Stimulated activated CD8-positive, alpha-beta memory T cell treated with anti-CD3 and anti-CD28 coated beads, Interleukin-7, amount 100 ng/mL, for 24 hours (primary cell): ENCODE results near the gene AHCYL2.
"Not testable (repeated sequence)": the region's sequence is repeated elsewhere in the genome, so short reads cannot be mapped to it uniquely, and the experiment has no call there.

ENCODE experiments used
- DNase-seq: peaks from one replicate; pipeline ENCODE4 v3.0.0-alpha.2; 2020; ENCODE audit warnings: low read depth

AHCYL2 gene

DNA sequence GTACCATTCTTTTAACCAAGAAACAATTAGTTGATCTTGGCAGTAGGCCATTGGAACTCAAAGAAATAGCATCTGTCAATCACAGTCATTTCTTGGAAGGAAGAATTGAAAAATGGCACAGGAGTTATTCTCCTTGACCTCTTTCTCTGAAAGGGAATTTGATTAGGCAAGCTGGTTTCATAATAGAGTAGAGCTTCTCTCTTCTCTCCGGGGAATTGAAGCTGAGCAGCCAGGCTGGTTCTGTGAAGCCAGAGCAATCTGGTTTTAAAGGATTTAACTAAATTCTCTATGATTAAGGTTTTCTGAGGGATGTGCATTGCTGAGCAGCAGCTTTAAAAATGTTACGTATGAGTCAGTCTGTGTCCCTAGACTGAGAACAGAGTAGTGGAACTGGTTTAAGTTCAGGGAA is 70.2 kb downstream of the AHCYL2 start:
- no peak for DNase-seq

DNA sequence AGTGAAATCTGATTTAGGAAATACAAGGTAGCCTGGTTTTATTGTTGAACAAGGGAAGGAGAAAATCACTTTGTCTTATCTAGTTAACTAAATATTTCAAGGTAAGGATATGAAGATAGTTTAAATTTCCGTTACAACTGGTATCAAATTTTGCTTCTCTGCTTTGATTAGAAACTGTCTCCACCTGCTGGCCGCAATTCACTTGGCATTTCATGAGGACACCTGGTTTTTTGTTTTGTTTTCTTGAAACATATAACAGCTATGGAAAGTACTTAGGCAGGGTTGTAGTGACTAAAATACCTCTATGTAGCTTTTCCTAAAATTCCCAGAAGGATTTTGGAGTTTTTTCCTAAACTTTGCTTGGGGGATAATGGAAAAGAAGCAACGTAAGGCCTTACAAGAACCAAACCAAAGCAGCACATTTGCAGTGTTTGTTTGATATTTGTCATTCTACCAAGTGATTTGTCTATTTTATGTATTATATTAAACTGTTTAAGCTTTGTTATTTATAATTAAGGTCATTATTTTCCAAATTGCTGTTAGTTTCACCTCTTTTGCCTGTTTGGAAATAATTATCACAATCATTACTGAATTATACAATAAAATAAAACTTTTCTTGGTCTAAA is 73.6 kb downstream of the AHCYL2 start:
- peak; percentile 13 for DNase-seq

DNA sequence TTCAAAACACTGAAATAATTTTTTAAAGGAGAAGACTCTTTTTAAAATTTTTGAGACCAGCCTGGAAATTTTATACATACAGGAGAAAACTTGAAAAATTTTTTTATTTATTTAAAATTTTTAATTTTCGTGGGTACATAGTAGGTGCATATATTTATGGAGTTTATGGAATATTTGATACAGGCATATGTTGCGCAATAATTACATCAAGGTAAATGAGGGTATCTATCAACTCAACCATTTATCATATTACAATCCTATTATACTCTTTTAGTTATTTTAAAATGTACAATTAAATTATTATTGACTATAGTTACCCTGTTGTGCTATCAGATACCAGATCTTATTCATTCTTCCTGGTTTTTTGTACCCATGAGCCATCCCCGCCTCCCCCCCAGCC is 75.1 kb downstream of the AHCYL2 start:
- no peak for DNase-seq

DNA sequence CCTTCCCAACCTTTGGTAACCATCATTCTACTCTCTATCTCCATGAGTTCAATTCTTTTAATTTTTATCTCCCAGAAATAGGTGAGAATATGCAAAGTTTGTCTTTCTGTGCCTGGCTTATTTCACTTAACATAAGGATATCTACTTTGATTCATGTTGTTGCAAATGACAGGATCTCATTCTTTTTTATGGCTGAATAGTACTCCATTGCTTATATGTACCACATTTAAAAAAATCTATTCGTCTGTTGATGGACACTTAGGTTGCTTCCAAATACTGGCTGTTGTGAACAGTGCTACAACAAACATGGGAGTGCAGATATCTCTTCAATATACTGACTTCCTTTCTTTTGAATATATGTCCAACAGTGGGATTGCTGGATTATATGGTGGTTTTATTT is 75.5 kb downstream of the AHCYL2 start:
- not testable (repeated sequence) for DNase-seq

DNA sequence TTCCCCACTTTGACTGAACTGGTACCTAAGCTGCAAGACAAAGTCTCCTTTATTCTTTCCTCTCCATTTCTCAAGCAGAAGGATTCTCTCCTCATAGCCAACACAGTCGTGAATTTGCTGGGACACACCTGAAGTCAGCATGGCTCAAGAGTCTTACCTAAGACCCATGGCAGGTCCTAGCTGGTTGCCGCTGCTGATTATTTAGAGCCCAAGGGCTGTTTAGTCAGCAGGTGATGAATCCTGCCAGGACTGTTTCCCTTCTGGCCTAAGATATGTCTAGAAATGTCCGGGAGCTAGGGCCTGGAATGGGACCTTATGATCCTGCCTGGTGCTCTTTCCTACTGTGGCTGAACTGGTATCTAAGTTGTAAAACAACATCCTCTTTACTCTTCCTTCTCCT is 82.8 kb downstream of the AHCYL2 start:
- no peak for DNase-seq

DNA sequence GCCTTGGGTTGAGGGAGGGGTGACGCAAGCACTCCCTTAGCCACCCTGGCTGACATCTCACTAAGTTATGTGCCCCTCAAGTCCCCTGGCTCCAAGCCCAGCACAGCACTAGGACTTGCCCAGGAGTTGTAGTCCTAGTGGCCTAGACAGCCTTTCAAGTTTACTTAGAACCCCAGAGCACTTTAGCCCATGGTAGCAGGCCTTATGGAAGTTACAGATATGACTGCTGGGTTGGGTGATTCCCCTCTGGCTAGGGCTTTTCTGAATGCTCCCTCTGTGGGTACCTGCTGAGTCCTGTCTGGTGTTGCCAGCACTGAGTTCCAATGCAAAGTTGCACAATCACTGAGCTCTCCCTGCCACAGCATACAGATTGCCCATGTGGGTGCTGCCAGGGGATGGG is 83.2 kb downstream of the AHCYL2 start:
- DNase-seq = no peak

DNA sequence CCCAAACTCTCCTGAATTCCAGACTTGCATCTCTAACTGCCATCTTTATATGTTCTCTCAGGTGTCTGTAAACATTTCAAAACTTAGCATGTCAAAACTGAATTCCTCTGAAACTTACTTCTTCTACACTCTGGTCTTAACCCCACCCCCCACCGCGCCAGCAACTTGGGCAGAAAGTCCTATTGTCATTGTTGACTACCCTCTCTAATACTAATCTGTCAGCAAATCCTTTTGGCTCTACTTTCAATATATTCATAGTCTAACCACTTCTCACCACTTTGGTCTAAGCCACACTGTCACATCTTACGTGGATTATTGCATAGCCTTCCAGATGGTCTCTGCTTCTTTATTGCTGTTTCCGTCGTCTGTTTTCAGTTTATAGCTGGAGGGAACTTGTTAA is 86.6 kb downstream of the AHCYL2 start:
- no peak for DNase-seq

DNA sequence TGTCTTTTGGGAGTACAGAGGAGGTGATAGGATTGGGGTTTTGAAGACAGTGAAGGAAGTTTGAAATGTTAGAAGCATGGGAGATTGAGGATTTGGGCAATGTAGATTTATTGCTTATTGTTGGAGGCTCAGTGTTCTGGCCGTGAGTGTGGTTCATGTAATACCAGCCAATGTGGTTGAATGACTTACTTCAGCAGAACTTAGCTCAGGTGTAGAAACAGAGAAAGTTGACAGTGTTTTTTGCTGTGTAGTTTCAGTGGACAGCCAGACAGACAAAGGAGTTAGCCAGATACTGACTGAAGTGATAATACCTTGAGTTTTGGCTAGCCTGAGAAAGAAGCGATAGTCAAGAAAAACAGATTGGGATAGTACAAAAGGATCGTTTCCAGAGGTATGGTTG is 88.5 kb downstream of the AHCYL2 start:
- no peak for DNase-seq

DNA sequence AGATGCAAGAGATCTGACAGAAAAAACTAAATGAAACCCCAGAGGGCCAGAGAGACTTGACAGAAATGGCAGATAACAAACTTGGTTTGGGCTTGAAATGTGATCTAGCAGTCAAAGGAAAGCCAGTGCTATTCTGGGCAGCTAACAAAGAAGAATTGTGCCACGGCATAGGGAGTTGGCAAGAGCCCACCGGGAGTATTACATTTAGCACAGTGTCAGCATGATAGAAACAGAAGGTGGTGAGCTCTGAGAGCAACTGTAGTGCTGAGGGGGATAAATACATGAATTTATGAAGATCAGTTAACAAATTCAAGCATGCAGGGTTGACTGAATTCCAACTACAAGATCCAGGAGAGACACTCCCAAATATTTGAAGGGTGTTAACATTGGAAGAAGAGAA is 91.1 kb downstream of the AHCYL2 start:
- DNase-seq = no peak

DNA sequence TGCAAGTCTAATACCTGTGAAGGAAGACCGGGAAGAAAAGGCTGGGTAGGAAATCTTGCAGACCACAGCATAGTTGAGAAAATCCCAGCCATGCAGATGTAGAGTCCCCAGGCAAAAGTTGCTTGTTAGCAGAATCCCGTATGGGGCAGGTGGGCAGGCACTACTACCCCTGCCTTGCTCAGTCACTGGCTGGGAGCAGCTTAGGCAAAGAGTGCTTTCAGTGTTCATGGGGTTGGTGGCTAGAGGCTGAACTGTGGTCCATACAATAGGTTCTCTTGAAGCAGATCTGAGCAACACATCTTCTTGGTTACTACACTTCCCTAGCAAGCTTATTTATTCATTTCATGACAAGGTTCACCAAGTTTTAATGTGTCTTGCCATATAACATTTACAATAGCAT is 92.6 kb downstream of the AHCYL2 start:
- no peak for DNase-seq

DNA sequence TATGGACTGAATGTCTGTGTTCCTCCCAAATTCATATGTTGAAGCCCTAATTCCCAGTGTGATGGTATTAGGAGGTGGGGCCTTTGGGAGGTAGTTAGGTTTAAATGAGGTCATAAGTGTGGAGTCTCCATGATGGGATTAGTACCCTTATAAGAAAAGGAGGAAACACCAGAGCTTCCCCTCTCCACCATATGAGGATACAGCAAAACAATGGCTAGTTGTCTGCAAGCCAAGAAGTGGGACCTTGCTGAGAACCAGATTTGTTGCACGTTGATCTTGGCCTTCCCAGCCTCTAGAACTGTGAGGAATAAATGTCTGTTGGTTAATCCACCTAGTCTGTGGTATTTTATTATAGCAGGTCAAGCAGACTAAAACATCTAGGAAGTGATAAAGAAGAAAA is 102.2 kb downstream of the AHCYL2 start:
- DNase-seq = no peak

DNA sequence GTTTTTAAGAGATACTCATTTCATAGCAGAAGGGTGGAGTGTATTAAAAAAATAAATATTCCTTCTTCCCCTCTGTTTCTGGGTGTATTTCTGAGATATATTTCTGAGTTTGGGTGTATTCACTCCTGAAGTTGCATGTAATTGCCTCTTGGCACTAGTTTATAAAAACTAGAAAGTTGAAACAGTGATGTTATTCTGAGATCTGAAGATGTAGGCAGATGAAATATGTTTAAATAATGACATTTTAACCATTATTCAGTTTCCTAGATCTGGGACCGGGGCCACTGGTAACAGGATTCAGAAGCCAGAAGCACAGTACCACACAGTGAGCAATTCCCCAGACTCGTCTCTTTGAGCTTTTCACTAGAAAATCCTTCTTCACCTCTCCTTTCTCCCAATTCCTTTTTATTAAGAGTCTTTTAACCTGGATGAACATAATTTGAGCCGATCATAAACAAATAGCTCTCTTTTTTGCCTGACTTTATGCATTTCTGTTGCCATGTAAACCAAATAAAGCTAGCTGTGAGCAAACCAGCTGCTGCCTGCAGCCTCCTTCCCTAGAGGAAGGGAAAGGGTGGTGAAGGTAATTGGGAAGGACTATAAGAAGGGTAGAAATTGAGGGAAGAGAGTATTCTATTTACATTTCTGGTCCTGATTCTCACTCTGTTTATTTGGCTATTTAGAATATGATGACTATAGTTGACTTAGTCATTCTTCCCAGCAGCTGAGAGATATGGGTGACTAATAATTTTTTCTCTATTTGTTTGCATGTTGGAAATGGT is 107.6 kb downstream of the AHCYL2 start:
- no peak for DNase-seq

DNA sequence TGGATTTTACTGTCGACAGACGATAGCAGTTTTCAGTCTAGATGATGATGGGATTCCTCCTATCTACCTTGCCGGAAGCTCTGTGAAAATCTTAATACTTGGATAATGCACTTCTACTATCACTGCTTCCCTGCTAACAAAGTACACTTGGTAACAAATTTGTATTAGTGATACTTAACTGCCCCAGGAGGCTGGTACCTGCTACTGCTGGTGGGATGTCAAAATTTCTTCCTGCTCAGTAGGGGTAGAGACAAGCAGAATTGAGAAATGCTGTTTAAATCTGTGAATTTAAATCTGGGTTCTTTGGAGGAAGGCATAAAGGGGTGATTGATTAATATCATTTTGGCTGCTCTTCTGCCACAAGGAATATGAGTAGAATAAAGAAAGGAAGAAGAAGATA is 109.6 kb downstream of the AHCYL2 start:
- no peak for DNase-seq

DNA sequence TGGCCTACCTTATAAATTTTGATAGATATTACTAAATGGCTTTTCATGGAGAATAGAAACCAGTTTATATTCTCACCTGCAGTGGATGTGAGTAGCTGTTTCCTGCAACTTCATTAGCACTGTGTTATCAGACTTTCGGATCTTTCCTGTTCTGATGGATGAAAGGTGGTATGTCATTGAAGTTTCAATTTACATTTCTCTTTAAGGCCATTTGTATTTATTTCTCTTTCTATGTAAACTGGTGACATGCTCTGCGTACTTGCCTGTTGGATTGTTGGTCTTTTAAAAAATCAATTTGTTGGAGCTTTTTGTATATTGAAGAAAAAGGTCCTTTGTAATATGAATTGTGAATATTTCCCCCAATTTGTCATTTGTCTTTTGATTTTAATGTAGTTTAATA is 113.6 kb downstream of the AHCYL2 start:
- DNase-seq = no peak

DNA sequence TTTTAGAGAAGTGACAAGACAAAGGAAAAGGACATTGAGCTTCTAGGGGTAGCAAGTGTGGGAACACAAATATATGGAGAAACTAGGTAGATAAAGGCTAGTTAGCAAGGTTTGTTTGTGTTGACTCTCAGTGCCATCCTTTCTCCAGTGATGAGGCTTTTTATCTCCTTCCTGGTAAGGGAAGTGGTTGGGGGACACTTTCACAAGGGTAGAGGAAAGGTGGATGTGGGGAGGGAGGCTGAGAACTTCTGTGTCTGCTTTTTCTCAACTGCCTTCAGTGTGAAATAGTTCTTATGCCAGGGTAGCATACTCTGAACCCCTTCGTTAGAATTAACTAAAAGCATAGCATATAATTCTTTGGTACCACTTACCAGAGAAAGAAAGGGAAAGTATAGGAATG is 116.4 kb downstream of the AHCYL2 start:
- no peak for DNase-seq

DNA sequence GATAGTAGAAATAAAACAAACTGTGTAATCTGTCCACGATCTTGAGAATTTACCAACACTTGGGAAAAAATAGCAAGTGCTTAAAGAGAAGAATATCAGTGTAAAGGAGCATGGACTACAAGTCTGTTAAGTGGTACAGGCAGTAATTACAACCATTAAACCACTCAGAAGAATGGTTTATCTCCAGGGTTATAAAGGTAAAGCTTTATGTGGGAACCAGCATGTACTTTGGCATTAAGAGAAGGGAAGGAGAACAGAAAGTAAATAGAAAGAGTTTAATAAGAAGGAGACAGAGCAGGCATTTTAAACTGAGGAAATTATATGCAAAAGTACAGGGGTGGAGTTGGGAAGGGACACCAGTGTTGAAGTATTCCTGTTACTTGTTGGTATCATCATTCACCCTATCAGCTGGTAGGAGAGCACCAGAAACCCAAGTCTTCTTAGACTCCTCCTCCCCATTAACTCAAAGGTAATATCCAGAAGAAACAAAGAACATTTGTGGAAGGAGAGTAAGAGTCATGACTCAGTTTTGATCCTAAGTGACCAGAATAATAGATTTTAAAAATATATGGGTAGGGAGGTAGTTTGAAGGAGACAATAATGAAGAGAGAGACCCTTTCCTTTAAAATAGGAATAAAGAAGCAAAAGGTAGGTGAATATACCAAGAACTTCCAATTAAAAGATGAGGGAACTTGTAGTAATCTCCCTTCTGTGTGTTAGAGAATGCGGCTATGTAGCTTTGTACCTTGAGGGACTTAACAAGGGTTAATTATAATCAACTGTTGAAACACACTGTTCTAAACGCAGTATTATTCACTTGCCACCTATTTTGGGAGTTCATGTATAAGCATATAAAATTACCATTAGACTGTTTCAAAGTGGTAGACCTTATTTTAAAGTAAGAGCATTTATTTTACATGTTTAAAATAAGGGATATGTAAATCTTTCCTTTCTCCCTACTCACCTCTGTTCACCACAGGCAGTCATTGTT is 117.3 kb downstream of the AHCYL2 start:
- DNase-seq = no peak

DNA sequence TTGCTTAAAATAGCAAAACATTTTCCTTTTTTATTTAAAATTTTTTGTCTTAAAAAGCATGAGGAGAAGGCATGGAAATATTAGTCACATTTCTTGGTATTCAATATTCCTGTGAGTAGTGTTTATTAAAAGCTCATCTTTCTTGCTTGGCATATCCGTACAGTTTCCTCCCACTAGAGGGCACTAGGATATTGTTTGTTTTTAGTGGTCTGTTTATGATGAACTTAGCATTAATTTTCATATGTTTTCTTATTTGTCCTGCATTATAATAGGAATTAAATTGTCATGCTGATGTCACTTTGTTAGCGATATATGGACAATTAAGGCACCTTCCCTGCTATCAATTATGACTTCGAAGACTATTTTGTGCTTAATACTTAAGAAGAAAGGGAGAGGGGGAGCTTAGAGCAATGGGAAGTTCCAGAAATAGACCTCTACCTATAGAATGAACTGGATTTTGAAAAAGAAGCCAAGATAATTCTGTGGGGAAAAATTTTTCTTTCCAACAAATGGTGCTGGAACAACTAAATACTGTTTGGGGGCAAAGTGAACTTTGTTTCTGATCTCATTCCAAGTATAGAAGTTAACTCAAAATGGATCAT is 118.4 kb downstream of the AHCYL2 start:
- no peak for DNase-seq

DNA sequence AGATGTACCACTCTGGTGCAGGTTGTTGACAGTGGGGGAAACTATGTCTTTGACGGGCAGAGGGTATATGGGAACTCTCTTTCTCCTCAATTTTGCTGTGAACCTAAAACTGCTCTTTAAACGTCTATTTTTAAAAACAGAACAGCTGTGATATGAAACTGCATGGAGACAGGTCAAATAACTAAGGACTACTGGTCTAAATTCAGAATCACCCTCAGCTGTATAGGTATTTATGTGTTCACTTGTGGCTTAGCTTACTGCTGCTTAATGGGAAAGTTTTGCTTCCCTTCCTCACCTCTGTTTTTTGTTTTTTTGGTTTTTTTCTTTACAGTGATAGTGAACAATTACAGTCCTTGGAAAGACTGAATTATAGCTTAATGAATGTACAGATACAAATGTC is 122.5 kb downstream of the AHCYL2 start:
- DNase-seq = no peak

DNA sequence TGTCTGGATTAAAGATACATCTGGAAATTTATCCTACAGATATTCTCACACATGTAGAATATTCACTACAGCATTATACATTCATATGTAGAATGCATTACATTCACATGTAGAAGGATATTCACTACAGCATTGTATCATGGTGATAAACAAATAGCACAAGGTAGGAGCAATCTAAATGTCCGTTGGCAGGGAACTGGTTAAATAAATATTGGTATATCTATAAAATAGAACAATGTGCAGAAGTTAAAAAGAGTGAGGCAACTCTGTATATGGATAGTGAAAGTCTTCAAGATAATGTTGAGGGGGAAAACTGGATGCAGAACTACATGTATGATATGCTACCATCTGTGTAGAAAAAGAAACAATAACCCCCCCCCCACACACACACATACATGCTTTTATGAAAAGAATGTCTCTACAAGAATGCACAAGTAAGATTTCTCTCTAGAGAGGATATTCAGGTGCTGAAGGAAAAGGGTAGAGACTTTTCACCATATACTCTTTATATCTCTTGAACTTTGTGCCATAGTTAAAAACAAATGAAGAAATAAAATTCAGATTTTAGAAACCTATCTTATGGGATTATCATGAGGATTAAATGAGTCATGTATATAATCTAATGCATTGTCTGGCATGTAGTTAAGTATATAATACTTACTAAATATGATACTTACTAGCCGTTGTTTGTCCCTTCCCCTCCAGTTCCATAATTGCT is 123.4 kb downstream of the AHCYL2 start:
- no peak for DNase-seq

DNA sequence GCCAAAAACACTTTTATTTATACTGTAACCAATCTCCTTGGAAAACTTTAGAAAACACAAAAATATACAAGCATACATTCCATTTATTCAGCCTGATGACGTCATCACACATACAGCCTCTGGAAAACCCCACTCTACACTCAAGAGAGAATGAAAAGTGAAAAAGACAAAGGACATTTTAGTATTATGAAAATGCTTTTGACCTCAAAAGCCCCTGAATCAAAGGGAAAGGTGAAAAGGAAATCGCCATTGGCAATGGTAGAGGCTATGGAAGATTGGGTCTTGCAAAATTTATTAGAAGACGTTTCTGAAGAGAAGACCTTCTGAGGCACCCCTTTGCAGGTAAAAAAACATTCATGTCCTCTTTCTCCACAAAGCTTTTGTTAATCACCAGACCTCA is 126.5 kb downstream of the AHCYL2 start:
- DNase-seq = no peak

DNA sequence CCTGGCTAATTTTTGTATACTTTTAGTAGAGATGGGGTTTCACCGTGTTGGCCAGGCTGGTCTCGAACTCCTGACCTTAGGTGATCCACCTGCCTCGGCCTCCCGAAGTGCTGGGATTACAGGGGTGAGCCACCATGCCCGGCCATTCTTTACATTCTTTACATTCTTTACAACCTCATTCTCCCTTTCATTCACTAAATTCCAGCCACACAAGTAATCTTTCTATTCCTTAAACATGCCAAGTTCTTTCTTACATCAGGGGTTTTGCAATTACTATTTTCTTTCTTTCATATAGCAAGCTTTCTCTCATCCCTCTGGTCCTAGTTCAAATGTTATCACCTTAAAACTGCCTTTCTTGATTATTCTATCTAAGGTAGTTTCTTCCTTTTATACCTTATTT is 128.3 kb downstream of the AHCYL2 start:
- DNase-seq = not testable (repeated sequence)
